Lower leg skin (tissue), 4 donors: ENCODE results near the gene MTG1. TPM values are rescaled to one million over a fixed set of nuclear protein-coding genes. Genes with fewer than 3 reads are reported as not detected.

Experiments used
- DNase-seq, 2 donors: peaks; one replicate each; pipeline ENCODE4 v3.0.0-alpha.2; 2019; ENCODE audit warnings: low spot score in 2 of 2
- H3K4me3 ChIP-seq: fragments of 200-600 bp; sonication (generic); 2 replicates; pipeline ENCODE4 v1.5.1; 2017; ENCODE audit warnings: mild to moderate bottlenecking, low read depth; ENCODE audit not compliant: poor library complexity, severe bottlenecking
- CTCF ChIP-seq, 3 donors: fragments of 450-650 bp; IDR thresholded peaks; one replicate each; pipeline ENCODE4 v1.5.1; 2016; ENCODE audit warnings: antibody characterized with exemption in 3 of 3, mild to moderate bottlenecking in 3 of 3, moderate library complexity in 2 of 3
- POLR2A ChIP-seq, 2 donors: fragments of 450-650 bp; IDR thresholded peaks; one replicate each; pipeline ENCODE4 v1.6.1; 2016 to 2017; ENCODE audit warnings: antibody characterized with exemption in 2 of 2, mild to moderate bottlenecking in 1 of 2, moderate library complexity in 1 of 2
- WGBS, 2 donors: methylation state at CpG; one replicate each; pipeline ENCODE4 v1.1.5; 2018; 5-methylcytosine and 5-hydroxymethylcytosine counted together
- intact Hi-C: fragments of 100-400 bp; cut with DNase I; formaldehyde crosslinking; loops from one replicate; pipeline ENCODE4 v1.15.0; 2023; ENCODE audit warnings: low total_unique reads
- total RNA-seq, 4 donors: library from RNA; depleted of rRNA; stranded (reverse); fragments of >200 nt; gene quantifications; one replicate each; pipeline ENCODE4 v1.1.0, GENCODE V29; 2016

MTG1 gene
- total RNA-seq, 4 donors from 2014 or later, result 16.4 to 36.0 (median 25.6) TPM

- intact Hi-C loops, result no loop called here
- TF ChIP-seq POLR2A (IDR thresholded peaks at IDR 0.05), result no peak
- TF ChIP-seq CTCF (IDR thresholded peaks at IDR 0.05), result no peak
- no peak for DNase-seq
- no peak overlapping the region for H3K4me3 ChIP-seq
- WGBS, 2 donors, result 84 to 88% methylated on average over 13 to 16 of the region's 16 CpGs
These were observed 39.9 kb upstream of the MTG1 start for GRCh38 chr10:133353988-133354605.

DNA sequence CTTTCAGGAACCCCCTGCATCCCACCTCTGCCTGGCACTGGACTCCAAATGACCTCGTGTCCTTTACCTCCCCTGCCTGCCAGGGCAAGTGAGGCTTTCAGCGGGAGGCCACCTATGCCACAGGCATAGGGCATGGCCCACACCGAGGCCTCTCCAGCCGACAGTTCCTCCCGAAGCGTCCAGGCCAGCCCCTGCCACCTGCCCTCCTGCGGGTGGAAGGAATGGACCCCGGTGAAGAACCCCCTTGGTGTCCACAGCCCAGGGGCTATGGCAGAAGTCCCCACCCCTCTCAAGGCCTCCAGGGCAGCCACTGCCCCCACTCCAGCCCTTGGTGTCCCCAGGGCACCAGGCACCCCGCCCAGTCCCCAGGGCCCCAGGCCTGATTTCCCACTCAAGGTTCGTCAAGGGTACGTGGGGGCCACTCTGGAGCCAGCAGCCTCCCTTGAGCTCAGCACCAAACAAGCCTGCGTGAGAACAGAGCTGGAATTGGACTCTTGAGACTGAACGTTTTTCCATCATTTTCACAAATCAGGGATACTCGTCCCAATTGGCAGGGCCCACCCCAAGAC is 39.2 kb upstream of the MTG1 start:
- no peak overlapping the region for H3K4me3 ChIP-seq
- intact Hi-C loops, result no loop called here
- WGBS, 2 donors, result 89 to 93% methylated on average over 12 to 14 of the region's 14 CpGs
- no peak for DNase-seq
- TF ChIP-seq CTCF (IDR thresholded peaks at IDR 0.05) (no peak), POLR2A (IDR thresholded peaks at IDR 0.05) (no peak)

- no peak for DNase-seq
- WGBS, 2 donors, result 89 to 91% methylated on average over 6 of the region's 6 CpGs
- TF ChIP-seq CTCF (IDR thresholded peaks at IDR 0.05) (no peak), POLR2A (IDR thresholded peaks at IDR 0.05) (no peak)
- intact Hi-C loops, result no loop called here
- H3K4me3 ChIP-seq, result no peak overlapping the region
These were observed 38.7 kb upstream of the MTG1 start for GRCh38 chr10:133355266-133355665.

DNA sequence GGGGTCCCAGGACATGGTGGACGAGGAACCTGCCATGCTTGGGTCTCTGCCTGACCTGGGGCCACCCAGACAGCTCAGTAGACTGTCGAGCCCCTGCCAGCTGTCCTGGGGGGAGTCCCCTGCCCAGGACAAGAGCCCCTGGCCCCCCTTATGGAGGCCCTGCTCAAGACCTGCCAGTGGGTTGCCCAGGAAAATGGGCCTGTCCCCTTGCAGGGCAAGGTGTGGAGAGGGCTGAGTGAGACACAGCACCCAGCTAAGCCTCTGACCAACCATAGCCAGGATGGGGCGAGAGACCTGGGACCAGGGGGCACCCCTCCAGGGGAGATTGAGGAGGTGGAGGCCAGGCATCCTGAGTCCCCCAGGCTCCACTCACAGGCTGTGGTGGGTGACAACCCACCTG is 38.0 kb upstream of the MTG1 start:
- no peak for DNase-seq
- 87 to 100% methylated on average over 1 to 3 of the region's 3 CpGs for WGBS, 2 donors
- intact Hi-C loops, result no loop called here

GRCh38 chr10:133356549-133357284 is 37.2 kb upstream of the MTG1 start:
- TF ChIP-seq POLR2A (IDR thresholded peaks at IDR 0.05) (no peak), CTCF (IDR thresholded peaks at IDR 0.05) (no peak)
- intact Hi-C loops, result no loop called here
- DNase-seq, result no peak
- WGBS, 2 donors, result 53 to 74% methylated on average over 10 to 17 of the region's 27 CpGs
- peak overlapping the region; percentile 28 for H3K4me3 ChIP-seq

More for the DNA sequence above, 38.0 kb upstream of the MTG1 start:
- no peak for TF ChIP-seq POLR2A (IDR thresholded peaks at IDR 0.05)
- TF ChIP-seq CTCF (IDR thresholded peaks at IDR 0.05), result no peak
- H3K4me3 ChIP-seq, result no peak overlapping the region
